Stimulated activated CD8-positive, alpha-beta memory T cell treated with anti-CD3 and anti-CD28 coated beads, Interleukin-15, amount 100 ng/mL, for 48 hours (primary cell): ENCODE data around the gene RAP1GAP2.

Experiments
- DNase-seq, 2 donors: peaks; one replicate each; pipeline ENCODE4 v3.0.0-alpha.2; 2020; ENCODE audit warnings: low read depth in 2 of 2

RAP1GAP2 gene

GRCh38 chr17:2911035-2911754 lies 115.0 kb downstream of the RAP1GAP2 start:
- DNase-seq, result no peak

DNA sequence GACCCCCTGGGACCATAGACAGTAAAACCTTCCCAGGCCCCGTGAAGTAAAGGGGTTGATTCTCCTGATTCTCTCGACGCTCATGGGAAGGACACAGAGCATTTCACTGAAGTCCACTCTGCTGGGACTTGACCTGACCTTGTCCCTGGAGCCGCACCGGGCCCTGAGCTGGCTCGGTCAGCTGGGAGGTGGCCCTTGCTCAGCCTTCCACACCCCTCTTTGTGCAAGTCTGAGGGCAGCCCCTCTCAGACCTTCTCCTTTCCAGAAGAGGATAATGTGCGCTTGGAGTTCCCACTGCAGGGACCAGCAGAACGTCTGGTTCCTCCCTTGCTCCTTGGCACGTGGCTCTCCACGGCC lies 115.5 kb downstream of the RAP1GAP2 start:
- no peak for DNase-seq

- no peak for DNase-seq
Observed at GRCh38 chr17:2912754-2913153, 116.5 kb downstream of the RAP1GAP2 start.

- no peak for DNase-seq
Observed at GRCh38 chr17:2916461-2916860, 120.2 kb downstream of the RAP1GAP2 start.

- no peak for DNase-seq
Observed at GRCh38 chr17:2921443-2921842, 125.2 kb downstream of the RAP1GAP2 start.

- DNase-seq, result no peak
Observed at GRCh38 chr17:2924211-2924610, 128.0 kb downstream of the RAP1GAP2 start.

GRCh38 chr17:2925011-2925410 lies 128.8 kb downstream of the RAP1GAP2 start:
- no peak for DNase-seq

DNA sequence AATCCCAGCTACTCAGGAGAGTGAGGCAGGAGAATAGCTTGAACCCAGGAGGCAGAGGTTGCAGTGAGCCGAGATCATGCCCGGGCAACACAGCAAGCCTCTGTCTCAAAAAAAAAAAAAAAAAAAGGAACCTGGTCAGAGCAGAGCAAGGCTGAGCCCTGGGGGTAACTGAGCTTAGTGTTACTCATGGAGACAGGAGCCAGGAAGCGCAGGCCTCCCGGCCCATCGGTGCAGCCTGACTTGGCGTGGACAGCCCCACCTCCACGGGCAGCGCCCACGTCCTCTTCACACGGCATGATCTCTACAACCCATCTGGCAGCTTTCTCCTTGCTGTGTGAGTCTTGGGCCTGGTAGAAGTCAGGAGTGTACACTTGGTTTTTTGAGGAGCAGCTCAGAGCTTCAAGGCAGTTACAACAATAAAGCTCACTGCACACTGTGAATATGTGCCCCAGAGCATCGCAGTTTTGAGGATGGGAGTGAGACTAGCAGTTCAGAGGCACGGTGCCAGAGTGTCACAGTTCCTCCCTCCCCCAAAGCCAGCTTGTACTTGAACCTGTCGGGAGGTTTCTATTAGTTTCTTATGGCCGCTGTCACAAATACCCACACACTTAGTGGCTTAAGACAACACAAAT lies 129.9 kb downstream of the RAP1GAP2 start:
- no peak for DNase-seq

DNA sequence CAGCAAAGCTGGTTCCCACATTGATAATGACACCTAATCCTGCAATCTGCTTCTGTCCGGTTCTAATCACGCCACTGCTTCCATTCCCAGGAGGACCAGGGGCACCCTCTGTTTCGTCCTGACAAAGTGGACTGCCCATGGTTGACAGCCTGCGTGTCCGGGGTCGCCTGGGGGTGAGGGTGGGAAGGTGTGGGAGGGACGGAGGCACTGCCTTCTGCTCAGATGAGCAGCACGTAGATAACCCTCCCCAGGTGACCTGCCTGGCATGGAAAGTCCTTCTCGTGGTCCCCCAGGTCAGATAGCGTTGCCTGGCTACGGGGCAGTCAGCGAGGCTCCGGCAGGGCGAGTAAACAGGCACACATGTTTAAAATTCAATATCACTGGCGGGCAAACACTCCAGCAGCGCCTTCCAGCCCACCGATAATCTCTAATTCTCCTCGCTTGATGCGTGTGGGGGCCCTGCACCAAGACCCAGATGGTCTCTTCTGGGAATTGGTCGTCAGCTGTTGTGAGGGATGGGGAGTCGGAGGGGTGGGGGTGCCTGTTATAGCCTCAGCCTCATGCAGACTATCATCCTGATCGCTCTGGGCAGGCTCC lies 132.2 kb downstream of the RAP1GAP2 start:
- no peak for DNase-seq

DNA sequence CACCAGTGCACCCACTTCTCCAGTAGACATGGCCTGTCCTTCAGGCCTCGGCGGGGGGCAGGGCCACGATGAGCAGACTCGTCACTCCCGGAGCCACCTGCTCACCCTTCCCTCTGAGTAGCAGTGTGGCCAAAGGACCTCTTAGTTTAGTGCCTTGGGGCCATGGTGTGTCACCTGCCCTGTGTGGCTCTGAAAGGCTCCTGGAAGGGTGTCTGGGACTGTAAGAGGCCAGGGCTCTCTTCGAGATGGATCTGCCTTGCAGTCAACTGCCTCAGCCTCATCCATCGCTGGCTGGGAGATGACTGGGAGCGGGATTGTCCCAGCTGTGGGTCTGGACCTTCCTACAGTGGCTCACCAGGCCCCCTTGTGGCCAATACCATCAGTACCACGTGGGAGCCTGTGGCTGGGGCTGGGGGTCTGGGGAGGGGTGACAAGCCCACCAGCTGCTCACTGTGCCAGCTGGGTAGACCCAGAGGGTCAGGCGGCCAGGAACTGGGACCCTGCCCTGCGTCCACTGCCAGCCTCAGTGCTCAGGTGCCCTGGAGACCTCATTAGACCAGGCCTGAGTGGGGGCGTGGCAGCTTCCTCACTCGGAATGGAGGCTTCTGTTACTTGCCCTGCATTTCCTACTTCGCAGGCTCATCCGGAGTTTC lies 133.8 kb downstream of the RAP1GAP2 start:
- DNase-seq, result no peak

GRCh38 chr17:2931876-2932275 lies 135.6 kb downstream of the RAP1GAP2 start:
- no peak for DNase-seq

- DNase-seq, result no peak
Observed at GRCh38 chr17:2932946-2933345, 136.7 kb downstream of the RAP1GAP2 start.

GRCh38 chr17:2933606-2934005 lies 137.4 kb downstream of the RAP1GAP2 start:
- DNase-seq, result no peak

GRCh38 chr17:2935632-2936031 lies 139.4 kb downstream of the RAP1GAP2 start:
- no peak for DNase-seq

DNA sequence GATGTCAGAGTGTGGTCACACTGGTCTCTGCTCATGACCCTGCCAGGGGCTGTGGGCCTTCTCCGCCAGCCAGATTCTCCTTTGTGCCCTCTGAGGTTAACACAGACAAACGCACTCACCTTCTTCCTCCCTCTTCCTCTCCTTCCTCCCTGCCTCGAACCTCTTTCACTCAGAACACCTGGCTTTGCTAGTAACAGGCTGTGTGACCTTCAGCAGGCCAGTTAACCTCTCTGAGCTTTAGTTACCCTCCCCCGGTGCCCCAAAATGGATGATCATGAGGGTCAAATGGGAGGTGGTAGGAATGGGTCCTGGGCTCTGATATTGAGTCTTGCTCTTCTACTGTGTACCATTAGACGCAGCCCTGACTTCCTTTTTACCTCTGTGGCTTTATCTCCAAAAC lies 140.1 kb downstream of the RAP1GAP2 start:
- no peak for DNase-seq

DNA sequence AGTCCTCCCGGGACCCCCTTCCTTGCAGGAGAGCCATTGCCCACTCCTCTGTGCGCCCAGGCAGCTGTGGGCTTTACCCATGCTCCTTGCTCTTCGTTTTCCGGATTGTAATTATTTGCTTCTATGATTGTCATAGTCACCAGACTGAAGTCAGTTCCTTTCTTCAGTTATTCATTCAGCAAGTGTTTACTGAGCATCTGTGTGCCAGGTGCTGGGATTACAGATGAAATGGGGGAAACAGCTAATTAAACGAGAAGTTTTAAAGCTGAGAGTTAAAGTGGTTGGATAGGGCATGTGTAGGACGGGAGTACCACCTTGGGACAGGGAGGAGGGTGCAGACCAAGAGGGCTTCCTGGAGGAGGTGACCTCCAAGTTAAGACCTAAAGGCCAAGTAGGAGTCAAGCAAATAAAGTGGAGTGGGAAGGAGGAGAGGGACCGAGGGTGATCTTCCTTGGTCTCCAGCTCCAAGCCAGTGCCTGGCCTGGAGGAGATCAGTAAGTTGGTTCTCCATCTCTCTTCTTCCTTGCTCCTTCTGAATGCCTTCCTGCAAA lies 140.6 kb downstream of the RAP1GAP2 start:
- no peak for DNase-seq

- no peak for DNase-seq
Observed at GRCh38 chr17:2937331-2938003, 141.2 kb downstream of the RAP1GAP2 start.

GRCh38 chr17:2939714-2940351 lies 143.6 kb downstream of the RAP1GAP2 start:
- DNase-seq, result no peak

DNA sequence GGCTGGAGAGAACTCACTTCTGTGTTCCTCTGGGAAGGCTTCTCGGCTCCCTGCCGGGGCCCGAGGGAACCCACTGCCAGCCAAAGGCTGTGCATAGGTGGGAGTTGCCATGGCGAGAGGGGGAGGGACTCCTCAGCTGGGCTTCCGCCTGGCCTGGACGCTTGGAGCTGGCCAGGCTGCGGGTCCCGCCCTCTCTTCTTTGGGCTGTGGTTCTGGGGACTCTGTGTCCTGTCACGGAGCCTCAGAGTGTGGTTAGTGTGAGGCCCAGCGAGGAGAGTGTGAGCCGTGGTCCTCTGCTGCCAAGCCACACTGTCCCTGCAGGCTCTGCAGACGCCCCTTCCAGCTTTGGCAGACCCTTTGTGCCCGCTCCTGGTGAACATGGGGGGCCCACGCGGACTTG lies 144.1 kb downstream of the RAP1GAP2 start:
- no peak for DNase-seq

- no peak for DNase-seq
Observed at GRCh38 chr17:2943981-2944380, 147.7 kb downstream of the RAP1GAP2 start.

DNA sequence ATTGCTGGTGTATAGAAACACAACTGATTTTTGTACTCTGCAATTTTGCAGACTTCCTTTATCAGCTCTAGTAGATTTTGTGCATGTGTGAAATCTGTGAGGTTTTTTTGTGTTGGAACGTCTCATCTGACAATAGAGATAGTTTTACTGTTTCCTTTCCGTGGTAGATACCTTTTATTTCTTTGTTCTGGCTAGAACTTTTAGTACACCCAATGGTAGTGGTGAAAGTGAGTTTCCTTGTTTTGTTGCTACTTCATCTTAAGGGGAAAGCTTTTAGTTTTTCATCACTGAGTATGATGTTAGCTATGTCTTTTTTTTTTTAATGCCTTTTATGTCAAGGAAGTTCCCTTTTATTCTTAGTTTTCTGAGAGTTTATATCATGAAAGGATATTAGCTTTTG lies 149.1 kb downstream of the RAP1GAP2 start:
- no peak for DNase-seq
